HG02623 (cell line): ENCODE measurements around the gene FAM186B.
"Not testable (repeated sequence)": the region's sequence is repeated elsewhere in the genome, so short reads cannot be mapped to it uniquely, and the experiment has no call there.

Source experiments
- ATAC-seq: cut with Tn5 transposase; IDR thresholded peaks from one replicate; pipeline ENCODE4 v1.9.1; 2021; ENCODE audit warnings: moderate library complexity; ENCODE audit not compliant: unreplicated experiment

Gene FAM186B

GRCh38 chr12:49612210-49612609 is 6.8 kb upstream of the FAM186B start:
- no peak for ATAC-seq

GRCh38 chr12:49610785-49611184 is 5.3 kb upstream of the FAM186B start:
- not testable (repeated sequence) for ATAC-seq

GRCh38 chr12:49609875-49610154 is 4.4 kb upstream of the FAM186B start:
- ATAC-seq, result no peak

GRCh38 chr12:49609059-49609874 is 3.8 kb upstream of the FAM186B start:
- ATAC-seq, result no peak

- ATAC-seq, result no peak
These were observed 583 bp downstream of the FAM186B start for GRCh38 chr12:49604856-49605255.

- ATAC-seq, result no peak
These were observed 1.7 kb downstream of the FAM186B start for GRCh38 chr12:49603721-49604120.

GRCh38 chr12:49599961-49600360 is 5.5 kb downstream of the FAM186B start:
- no peak for ATAC-seq

- ATAC-seq, result no peak
These were observed 6.9 kb downstream of the FAM186B start for GRCh38 chr12:49598527-49598926.

GRCh38 chr12:49588721-49589516 is 16.5 kb downstream of the FAM186B start:
- no peak for ATAC-seq

- ATAC-seq, result no peak
These were observed 17.2 kb downstream of the FAM186B start for GRCh38 chr12:49588281-49588680.

GRCh38 chr12:49587174-49587908 is 18.1 kb downstream of the FAM186B start:
- no peak for ATAC-seq

GRCh38 chr12:49585477-49586459 is 19.7 kb downstream of the FAM186B start:
- ATAC-seq, result no peak

- ATAC-seq, result no peak
These were observed 20.8 kb downstream of the FAM186B start for GRCh38 chr12:49584591-49584990.

GRCh38 chr12:49583366-49584094 is 21.9 kb downstream of the FAM186B start:
- no peak for ATAC-seq

- ATAC-seq, result no peak
These were observed 22.6 kb downstream of the FAM186B start for GRCh38 chr12:49582850-49583249.

GRCh38 chr12:49582201-49582600 is 23.2 kb downstream of the FAM186B start:
- no peak for ATAC-seq

GRCh38 chr12:49580572-49581535 is 24.6 kb downstream of the FAM186B start:
- no peak for ATAC-seq

- ATAC-seq, result no peak
These were observed 26.8 kb downstream of the FAM186B start for GRCh38 chr12:49578471-49579112.
